ENCODE results near the gene PRDX3. TPM values are rescaled to one million over a fixed set of nuclear protein-coding genes. Genes with fewer than 3 reads are reported as not detected.

PRDX3 gene
- total RNA-seq, result 92.8 TPM

- DNase-seq, result peak; percentile 91
These were observed at the start of gene PRDX3 for GRCh38 chr10:119178372-119179119. TSS of gene PRDX3 (minus strand) at chr10:119178812. CDS start at chr10:119178790, 22 bp downstream.

- no peak for DNase-seq
These were observed 49.2 kb upstream of the PRDX3 start for GRCh38 chr10:119227825-119228224.

- no peak for DNase-seq
These were observed 46.6 kb upstream of the PRDX3 start for GRCh38 chr10:119225083-119225658.

DNA sequence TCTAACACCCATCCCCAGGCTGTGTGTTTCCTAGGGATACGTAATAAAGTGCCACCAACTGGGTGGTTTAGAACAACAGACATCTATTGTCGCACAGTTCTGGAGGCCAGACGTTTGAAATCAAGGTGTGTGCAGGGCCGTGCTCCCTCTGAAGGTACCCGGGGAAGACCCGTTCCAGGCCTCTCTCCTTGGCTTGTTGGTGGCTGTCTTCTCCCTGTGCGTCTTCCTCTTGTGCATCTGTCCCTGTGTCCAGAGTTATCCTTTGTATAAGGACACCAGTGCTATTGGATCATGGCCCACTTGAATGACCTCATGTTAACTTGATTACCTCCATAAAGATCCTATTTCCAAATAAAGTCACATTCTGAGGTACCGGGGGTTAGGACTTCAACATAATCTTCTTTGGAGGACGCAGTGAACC, 44.4 kb upstream of the PRDX3 start:
- no peak for DNase-seq

- DNase-seq, result no peak
These were observed 43.9 kb upstream of the PRDX3 start for GRCh38 chr10:119222537-119222936.

DNA sequence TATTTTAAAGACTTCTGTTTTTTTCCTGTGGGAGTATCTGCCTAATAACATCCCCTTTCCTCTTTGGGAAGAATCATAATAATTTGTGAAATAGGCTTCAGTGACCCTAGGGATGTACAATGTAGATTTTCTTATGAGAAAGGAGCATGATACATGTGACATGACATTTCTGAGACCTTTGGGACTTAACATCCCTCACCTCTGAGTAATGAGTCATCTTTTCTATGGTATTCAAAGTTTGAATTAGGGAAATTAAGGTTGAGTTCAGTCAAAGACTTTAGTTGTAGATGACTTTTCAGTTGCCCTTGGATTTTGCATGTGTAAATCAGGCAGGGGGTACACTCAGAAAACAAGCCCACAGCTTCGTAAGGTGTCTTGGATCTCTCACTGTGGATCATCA, 43.1 kb upstream of the PRDX3 start:
- no peak for DNase-seq

GRCh38 chr10:119221201-119221600, 42.6 kb upstream of the PRDX3 start:
- DNase-seq, result no peak

DNA sequence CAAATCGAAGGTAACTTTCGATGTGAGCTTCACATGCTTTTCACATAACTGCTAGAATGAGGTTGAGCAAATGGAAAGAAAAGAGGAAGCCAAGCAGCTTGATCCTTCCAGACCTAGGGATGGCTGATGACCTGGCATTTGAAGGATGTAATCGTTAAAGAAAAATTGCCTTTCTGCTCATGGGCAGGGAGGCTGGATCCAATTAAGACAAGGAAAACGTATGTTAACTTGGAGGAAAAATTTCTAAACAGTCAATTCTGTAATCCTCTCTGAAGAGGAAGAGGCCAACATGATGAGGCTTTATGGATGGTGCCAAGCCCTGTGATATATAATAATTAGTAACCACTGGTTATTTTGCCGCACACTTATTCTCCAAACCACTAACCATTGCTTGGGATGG, 41.3 kb upstream of the PRDX3 start:
- no peak for DNase-seq

DNA sequence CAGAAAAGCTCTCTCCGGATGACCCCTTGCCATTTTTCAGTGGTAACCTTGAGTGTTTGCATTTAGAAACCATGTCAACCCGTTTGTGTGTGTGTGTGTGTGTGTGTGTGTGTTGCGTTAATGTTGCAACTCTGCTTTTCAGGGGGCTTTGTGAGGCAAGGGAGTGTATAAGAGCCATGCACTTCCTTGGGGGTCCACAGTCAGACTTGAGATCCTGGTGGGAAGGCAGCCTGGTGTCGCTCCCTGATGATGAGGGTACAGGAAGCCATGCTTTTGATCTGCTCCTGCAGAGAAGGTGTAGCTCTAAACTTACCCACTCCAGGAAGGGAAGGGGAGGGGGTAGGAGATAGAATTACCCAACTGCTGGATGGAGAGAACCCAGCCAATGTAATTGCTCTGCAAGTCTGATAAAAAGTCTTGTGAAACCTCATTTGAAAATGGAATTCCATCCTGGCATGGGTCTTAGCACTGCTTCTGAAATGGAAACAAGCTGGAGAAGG, 39.4 kb upstream of the PRDX3 start:
- no peak for DNase-seq

DNA sequence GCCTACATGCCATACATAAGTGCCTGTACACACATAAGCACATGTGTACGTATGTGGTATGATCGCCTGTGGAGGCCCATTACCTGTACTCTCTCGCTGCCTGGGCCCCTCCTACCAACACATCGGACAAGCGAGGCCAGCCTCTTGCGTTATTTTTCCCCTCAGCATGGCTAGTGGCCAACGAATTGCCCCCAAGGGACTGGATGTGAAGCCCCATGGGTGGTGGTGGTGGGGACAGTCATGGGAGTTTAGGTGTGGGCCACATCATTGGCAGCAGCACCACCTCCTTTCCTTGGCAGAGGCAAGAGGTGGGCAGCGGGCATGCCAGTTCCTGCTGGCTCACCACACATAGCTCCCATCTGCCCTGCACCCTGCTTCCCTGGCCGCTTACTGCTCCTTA, 38.8 kb upstream of the PRDX3 start:
- DNase-seq, result no peak

DNA sequence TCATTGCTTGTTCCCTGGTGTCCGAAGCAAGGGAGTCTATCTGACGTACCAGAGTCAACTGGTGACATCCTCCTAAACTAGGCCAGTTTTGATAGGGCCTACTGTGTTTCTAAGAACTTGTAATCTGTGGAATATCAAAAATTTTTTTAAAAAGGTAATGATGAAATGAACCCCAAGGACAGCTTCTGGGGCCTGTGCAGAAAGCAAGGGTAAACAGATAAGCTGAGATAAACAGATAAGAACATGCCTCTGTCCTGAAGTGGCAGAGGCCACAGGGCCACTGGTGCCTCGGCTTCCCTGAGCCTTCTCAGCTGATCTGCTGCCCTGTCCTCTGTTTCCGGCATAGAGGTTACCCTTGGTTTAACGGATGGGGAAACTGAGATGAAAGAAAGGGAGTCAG, 37.5 kb upstream of the PRDX3 start:
- DNase-seq, result no peak

GRCh38 chr10:119215371-119215770, 36.8 kb upstream of the PRDX3 start:
- DNase-seq, result no peak

- no peak for DNase-seq
These were observed 33.2 kb upstream of the PRDX3 start for GRCh38 chr10:119211625-119212441.

DNA sequence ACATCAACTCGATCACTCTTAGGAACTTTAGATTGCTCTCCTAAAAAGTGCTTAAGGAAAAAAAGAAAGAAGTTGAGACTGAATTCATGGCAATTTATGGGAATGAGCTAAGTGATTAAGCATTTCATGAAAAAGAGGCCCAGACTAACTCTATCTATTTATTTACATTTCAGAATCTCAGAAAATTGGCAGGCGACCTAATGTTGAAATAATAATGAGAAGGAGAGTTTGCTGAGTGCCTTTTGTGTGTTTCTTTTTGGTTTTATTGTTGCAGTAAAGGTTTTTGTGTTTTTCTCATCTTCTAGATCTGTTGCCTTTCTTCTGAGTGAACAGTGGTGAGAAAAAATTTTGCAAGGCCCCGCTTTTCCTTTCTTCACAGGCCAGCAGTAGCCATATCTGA, 32.6 kb upstream of the PRDX3 start:
- no peak for DNase-seq

DNA sequence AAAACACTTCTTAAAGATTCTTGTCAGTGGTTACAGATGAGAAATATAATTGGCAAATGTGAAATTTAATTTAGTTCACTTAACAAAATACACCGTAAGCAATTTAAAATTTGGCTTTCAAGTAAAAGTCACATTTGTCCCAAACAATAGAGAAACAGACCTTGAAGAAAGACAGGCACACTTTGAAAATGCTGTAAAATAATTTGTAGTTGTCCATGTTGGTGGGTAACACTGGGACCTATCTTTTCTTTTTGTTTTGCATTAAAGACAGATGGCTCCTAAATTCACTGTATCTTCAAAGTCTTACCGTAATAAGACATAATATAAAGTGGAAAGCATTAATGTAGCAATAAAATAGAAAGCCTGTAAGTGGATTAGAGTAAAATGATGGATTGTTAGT, 32.0 kb upstream of the PRDX3 start:
- DNase-seq, result no peak

DNA sequence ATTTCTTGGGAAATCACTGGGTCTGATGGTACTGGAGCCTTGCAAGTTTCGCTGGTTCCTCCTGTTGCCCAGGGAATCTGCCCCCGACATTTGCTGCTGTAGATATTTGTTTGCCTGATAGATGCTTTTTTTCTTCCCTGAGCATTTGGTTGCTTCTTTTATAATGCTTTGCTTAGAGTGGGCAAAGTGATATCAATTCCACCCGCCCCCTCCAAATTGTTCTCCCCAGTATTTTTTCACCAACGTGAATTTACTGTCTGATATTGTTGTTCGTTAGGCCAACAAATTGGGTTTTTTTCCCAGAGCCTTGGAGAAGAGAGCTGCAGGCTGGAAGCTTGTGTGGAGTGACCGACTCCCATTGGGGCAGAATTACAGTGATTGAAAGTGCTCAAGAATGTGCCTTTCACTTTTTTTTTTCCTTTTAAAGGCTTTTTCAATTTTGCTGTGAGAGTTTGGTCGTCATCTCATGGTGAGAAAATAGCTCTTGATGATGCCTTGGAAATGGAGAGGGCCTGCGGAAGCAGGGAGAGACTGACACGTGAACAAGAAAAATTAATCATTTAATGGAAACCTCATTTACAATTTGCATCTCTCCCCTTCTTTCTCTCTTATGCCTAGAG, 31.2 kb upstream of the PRDX3 start:
- DNase-seq, result no peak

DNA sequence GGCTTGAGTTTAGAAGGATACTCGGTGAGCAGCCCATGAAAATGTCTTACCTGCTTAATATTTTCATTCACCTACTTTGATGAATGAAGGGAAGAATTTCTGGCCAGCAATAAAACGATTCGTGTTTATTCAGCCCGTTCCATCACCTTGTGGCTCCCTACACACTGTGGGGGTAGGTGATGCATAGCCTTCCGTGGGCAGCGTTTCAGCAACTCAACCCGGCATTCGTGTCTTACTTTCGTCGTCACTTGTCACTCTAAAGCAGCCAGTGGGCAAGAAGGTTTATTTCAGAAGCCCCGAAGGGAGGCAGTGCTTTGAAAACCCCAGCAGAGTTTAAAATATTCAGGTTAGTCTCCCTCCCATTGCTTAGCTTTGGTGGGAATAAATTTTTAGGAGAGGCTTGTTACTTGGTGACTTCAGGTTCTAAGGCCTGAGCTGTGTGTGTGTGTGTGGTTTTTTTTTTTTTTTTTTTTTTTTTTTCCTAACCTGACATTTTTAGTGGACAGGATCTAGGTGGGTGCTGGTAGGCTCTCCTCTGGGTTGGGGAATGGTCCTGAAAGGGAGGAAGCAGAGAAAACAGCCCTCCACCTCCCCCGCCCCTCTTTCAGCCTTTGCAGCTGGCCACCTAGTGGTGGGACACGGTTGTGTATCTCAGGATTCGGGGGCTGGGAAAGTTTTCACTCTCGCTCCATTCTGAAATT, 30.6 kb upstream of the PRDX3 start:
- DNase-seq, result peak; percentile 22

- no peak for DNase-seq
These were observed 29.9 kb upstream of the PRDX3 start for GRCh38 chr10:119208553-119208940.

DNA sequence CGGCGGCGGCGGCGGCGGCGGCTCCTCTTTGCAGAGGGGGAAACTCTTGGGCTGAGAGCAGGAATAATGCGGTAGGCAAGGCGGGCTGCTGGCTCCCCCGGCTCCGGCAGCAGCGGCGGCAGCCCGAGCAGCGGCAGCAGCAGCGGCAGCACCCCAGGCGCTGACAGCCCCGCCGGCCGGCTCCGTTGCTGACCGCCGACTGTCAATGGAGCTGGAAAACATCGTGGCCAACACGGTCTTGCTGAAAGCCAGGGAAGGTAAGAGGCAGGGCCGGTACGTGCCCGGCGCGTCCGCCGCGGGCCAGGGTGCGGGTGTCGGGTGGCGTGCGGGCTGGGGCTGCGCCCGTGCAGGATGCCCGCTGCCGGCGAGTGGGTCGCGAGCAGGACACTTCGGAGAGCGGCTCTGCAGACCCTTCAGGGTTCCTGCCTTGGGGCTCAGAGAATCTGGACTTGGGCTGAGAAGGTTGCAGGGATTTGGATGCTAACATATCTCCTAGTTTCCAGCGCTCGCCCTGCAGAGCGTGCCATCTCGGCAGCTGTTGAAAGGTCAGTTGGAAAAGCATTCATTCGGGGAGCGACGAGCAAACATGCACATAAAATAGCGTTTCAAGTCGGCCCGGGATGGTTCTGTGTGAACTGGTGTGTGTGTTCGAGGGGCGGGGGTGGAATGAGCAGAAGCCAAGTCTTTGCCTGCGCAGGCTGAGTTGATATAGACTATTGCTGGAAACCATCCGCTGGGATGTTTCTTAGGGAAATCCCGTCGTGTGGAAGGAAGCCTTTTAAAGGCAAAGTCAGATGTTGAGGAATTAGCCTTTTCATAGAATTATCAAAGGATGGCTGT, 29.3 kb upstream of the PRDX3 start:
- peak; percentile 41 for DNase-seq

DNA sequence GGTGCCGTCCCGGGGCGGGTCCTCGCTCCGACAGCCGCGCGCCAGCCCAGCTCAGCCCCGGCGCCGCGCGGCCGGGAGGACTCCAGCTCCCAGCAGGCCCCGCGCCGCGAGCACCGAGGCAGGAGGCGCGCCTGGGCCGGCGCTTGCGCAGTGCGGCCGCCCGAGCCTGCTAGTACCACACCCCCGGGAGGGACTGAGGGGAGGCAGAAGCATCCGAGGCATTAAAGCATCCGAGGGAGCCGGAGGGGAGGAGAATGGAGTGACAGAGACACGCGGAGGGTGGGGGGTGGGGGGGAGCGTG, 28.7 kb upstream of the PRDX3 start, which contains the start of gene GRK5:
GRK5 (plus strand) TSS at position 206 of the 301 bp plus-strand sequence. CDS start 347 bp downstream, outside the sequence.
- peak; percentile 93 for DNase-seq
